PFSK-1 (cell line): ENCODE data around the gene TREM2.

Experiments used
- FOXP2 ChIP-seq: optimal IDR thresholded peaks from 2 replicates; pipeline ENCODE3; 2011; ENCODE audit warnings: borderline replicate concordance, control low read depth, inconsistent platforms; ENCODE audit not compliant: insufficient read depth; ENCODE audit errors: extremely low read length, extremely low read depth
- POLR2AphosphoS5 ChIP-seq: IDR thresholded peaks from 2 replicates; pipeline ENCODE4 v1.6.1; 2012; ENCODE audit warnings: low read depth, mild to moderate bottlenecking, control low read depth, low read length, moderate library complexity
- REST ChIP-seq, 2 experiments: IDR thresholded peaks; 2 replicates each; pipeline versions ENCODE4 v1.6.1 to v1.8.0; 2011 to 2012; ENCODE audit warnings: low read depth in 2 of 2, low read length in 2 of 2, control low read depth in 1 of 2, inconsistent platforms in 1 of 2, mild to moderate bottlenecking in 1 of 2, moderate library complexity in 1 of 2; ENCODE audit not compliant: insufficient read depth in 1 of 2
- SIN3A ChIP-seq: IDR thresholded peaks from 2 replicates; pipeline ENCODE4 v1.6.1; 2012; ENCODE audit warnings: mild to moderate bottlenecking, low read length, moderate library complexity, borderline replicate concordance; ENCODE audit not compliant: insufficient read depth
- TAF1 ChIP-seq: IDR thresholded peaks from 2 replicates; pipeline ENCODE4 v1.6.1; 2012; ENCODE audit warnings: low read length, control low read depth, borderline replicate concordance; ENCODE audit not compliant: insufficient read depth

Gene TREM2

GRCh38 chr6:41194386-41194785, 31.5 kb upstream of the TREM2 start:
- TF ChIP-seq FOXP2 (no peak), REST (IDR thresholded peaks at IDR 0.05; ENCODE audit: insufficient read depth in 1 of 2, low read depth in 2 of 2, low read length in 2 of 2) (no peak), POLR2AphosphoS5 (no peak), TAF1 (no peak), SIN3A (no peak)

- TF ChIP-seq SIN3A: no peak
- TF ChIP-seq REST (IDR thresholded peaks at IDR 0.05; ENCODE audit: insufficient read depth in 1 of 2, low read depth in 2 of 2, low read length in 2 of 2): no peak
- TF ChIP-seq TAF1: no peak
- no peak for TF ChIP-seq FOXP2
- no peak for TF ChIP-seq POLR2AphosphoS5
These were observed 31.0 kb upstream of the TREM2 start for GRCh38 chr6:41193884-41194283.

GRCh38 chr6:41193171-41193734, 30.3 kb upstream of the TREM2 start:
- no peak for TF ChIP-seq POLR2AphosphoS5

DNA sequence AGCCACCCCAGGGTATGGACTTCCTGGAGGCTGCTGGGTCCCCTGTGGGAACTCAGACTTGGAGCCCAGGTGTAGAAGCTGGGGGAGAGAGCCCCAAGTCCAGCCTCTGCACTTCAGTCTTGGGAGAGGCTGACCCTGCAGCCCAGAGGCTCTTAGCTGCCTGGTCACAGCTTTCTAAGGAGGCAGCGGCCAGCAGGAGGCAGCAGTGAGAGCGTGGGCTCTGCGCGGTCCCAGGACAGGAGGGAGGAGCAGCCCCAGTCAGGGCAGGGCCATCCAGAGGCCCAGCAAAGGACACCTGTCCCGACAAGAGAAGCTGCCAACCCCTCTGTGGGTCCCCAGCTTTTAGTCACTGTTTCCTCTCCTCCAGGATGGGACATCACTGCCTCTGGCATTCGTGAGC, 28.7 kb upstream of the TREM2 start:
- TF ChIP-seq FOXP2: no peak
- TF ChIP-seq POLR2AphosphoS5: no peak
- no peak for TF ChIP-seq REST (IDR thresholded peaks at IDR 0.05; ENCODE audit: insufficient read depth in 1 of 2, low read depth in 2 of 2, low read length in 2 of 2)
- no peak for TF ChIP-seq TAF1
- TF ChIP-seq SIN3A: no peak

GRCh38 chr6:41190791-41191190, 27.9 kb upstream of the TREM2 start:
- TF ChIP-seq TAF1 (no peak), REST (IDR thresholded peaks at IDR 0.05; ENCODE audit: insufficient read depth in 1 of 2, low read depth in 2 of 2, low read length in 2 of 2) (no peak), POLR2AphosphoS5 (no peak), SIN3A (no peak), FOXP2 (no peak)
